SU-DHL-6 (cell line): Measurements from ENCODE around the gene TUBAL3.

Source experiments
- H2AFZ ChIP-seq: fragments of 200-600 bp; sonication (generic); 2 replicates; pipeline ENCODE4 v1.6.1; 2014; ENCODE audit warnings: low read depth, mild to moderate bottlenecking, moderate library complexity, mixed read lengths, antibody characterized with exemption, low read length; ENCODE audit not compliant: severe bottlenecking
- H3F3A ChIP-seq: fragments of 200-600 bp; shearing (Covaris generic); 2 replicates; pipeline ENCODE4 v1.6.0; 2016; ENCODE audit warnings: antibody characterized with exemption, mild to moderate bottlenecking; ENCODE audit not compliant: insufficient read depth
- H3K27ac ChIP-seq: fragments of 200-600 bp; sonication (generic); 2 replicates; pipeline ENCODE4 v1.5.1; 2016; ENCODE audit warnings: low read depth, mild to moderate bottlenecking, low read length, moderate library complexity, mixed read lengths
- H3K27me3 ChIP-seq: fragments of 200-600 bp; sonication (generic), shearing (Covaris generic); 2 replicates; pipeline ENCODE4 v1.6.0; 2014; ENCODE audit warnings: mild to moderate bottlenecking, low read length
- H3K36me3 ChIP-seq: fragments of 200-600 bp; sonication (generic); 2 replicates; pipeline ENCODE4 v1.6.1; 2014; ENCODE audit warnings: mild to moderate bottlenecking, low read length, mixed read lengths
- H3K4me2 ChIP-seq: fragments of 300-600, 200-600 bp; shearing (Covaris generic), sonication (generic); 2 replicates; pipeline ENCODE4 v1.6.0; 2014; ENCODE audit warnings: low read length, low read depth, mild to moderate bottlenecking; ENCODE audit not compliant: poor library complexity, severe bottlenecking
- H3K4me3 ChIP-seq: fragments of 200-600 bp; sonication (generic); 2 replicates; pipeline ENCODE4 v1.5.1; 2014; ENCODE audit warnings: antibody characterized with exemption, low read length, mild to moderate bottlenecking, mixed read lengths; ENCODE audit not compliant: insufficient read depth, poor library complexity, severe bottlenecking
- H3K79me2 ChIP-seq: fragments of 200-600 bp; sonication (generic); 2 replicates; pipeline ENCODE4 v1.6.1; 2014; ENCODE audit warnings: mild to moderate bottlenecking, low read length, moderate library complexity; ENCODE audit not compliant: insufficient read depth
- H3K9ac ChIP-seq: fragments of 200-600 bp; sonication (generic); 2 replicates; pipeline ENCODE4 v1.7.0; 2014; ENCODE audit warnings: mild to moderate bottlenecking, low read length
- H3K9me2 ChIP-seq: fragments of 200-600 bp; sonication (generic); replicated peaks from 2 replicates; pipeline ENCODE4 v1.6.1; 2014; ENCODE audit warnings: low read length; ENCODE audit not compliant: insufficient read depth
- H3K9me3 ChIP-seq: fragments of 200-600 bp; sonication (generic); 2 replicates; pipeline ENCODE4 v1.6.1; 2014; ENCODE audit warnings: low read length, mixed read lengths; ENCODE audit not compliant: insufficient read depth
- H4K20me1 ChIP-seq: fragments of 200-600 bp; sonication (generic); 2 replicates; pipeline ENCODE4 v1.6.1; 2014; ENCODE audit warnings: low read depth, mild to moderate bottlenecking, antibody characterized with exemption, low read length, moderate library complexity, mixed read lengths
- CTCF ChIP-seq: fragments of 200-600 bp; sonication (generic); IDR thresholded peaks from one replicate; pipeline ENCODE4 v1.5.1; 2017; ENCODE audit warnings: antibody characterized with exemption, mild to moderate bottlenecking, low read length, moderate library complexity; ENCODE audit not compliant: insufficient read depth, poor library complexity, severe bottlenecking
- EZH2phosphoT487 ChIP-seq: fragments of 200-600 bp; sonication (generic), shearing (Covaris generic); conservative IDR thresholded peaks from 2 replicates; pipeline ENCODE4 v1.6.1; 2018; ENCODE audit warnings: mild to moderate bottlenecking, antibody characterized with exemption, low read length, moderate library complexity, mixed read lengths

TUBAL3 gene

GRCh38 chr10:5442065-5442989 is 37.7 kb upstream of the TUBAL3 start:
- no peaks in the 10 kb centered on the region for H3K9me3 ChIP-seq
- H3F3A ChIP-seq, result peaks cover 23% of the 10 kb centered on the region
- H3K4me3 ChIP-seq, result no peak overlapping the region
- 0 out of 2 replicates have a peak, but pooled peaks cover 2% of the 10 kb centered on the region for H4K20me1 ChIP-seq
- H3K79me2 ChIP-seq, result peaks cover 8% of the 10 kb centered on the region; the same call in 1 of the 2 replicates
- H2AFZ ChIP-seq, result no peak overlapping the region
- H3K4me2 ChIP-seq, result no peak overlapping the region
- peaks cover 6% of the 10 kb centered on the region; the same call in 1 of the 2 replicates for H3K36me3 ChIP-seq
- no peaks in the 10 kb centered on the region for H3K27me3 ChIP-seq
- TF ChIP-seq EZH2phosphoT487 (no peak), CTCF (peak; percentile 59)
- H3K9me2 ChIP-seq, result no peaks in the 10 kb centered on the region
- no peak overlapping the region for H3K27ac ChIP-seq
- H3K9ac ChIP-seq, result no peak overlapping the region

GRCh38 chr10:5441106-5441505 is 36.5 kb upstream of the TUBAL3 start:
- Histone ChIP-seq H3K27ac (no peak overlapping the region), H3K4me2 (no peak overlapping the region), H3K9me2 (no peaks in the 10 kb centered on the region), H3K36me3 (peaks cover 9% of the 10 kb centered on the region; the same call in 1 of the 2 replicates), H3K9ac (no peak overlapping the region), H3K4me3 (no peak overlapping the region), H2AFZ (no peak overlapping the region), H4K20me1 (0 out of 2 replicates have a peak, but pooled peaks cover 5% of the 10 kb centered on the region), H3F3A (peaks cover 17% of the 10 kb centered on the region), H3K9me3 (no peaks in the 10 kb centered on the region), H3K27me3 (no peaks in the 10 kb centered on the region), H3K79me2 (0 out of 2 replicates have a peak, but pooled peaks cover 4% of the 10 kb centered on the region)
- TF ChIP-seq EZH2phosphoT487 (no peak), CTCF (no peak)

- Histone ChIP-seq H3K79me2 (0 out of 2 replicates have a peak, but pooled peaks cover 6% of the 10 kb centered on the region), H3K36me3 (peaks cover 9% of the 10 kb centered on the region; the same call in 1 of the 2 replicates), H3K27me3 (no peaks in the 10 kb centered on the region), H3K4me2 (no peak overlapping the region), H3F3A (peaks cover 8% of the 10 kb centered on the region), H3K27ac (no peak overlapping the region), H3K9me3 (no peaks in the 10 kb centered on the region), H2AFZ (no peak overlapping the region), H4K20me1 (0 out of 2 replicates have a peak, but pooled peaks cover 5% of the 10 kb centered on the region), H3K9me2 (no peaks in the 10 kb centered on the region), H3K4me3 (no peak overlapping the region), H3K9ac (no peak overlapping the region)
- no peak for TF ChIP-seq CTCF
- no peak for TF ChIP-seq EZH2phosphoT487
These were observed 35.6 kb upstream of the TUBAL3 start for GRCh38 chr10:5440206-5440605.
